ENCODE results near the gene CENPX.

The CENPX gene

GRCh38 chr17:82063424-82064415 lies 41.0 kb upstream of the CENPX start:
- ChIA-PET POLR2A (interaction anchor here (0.7 to 6.8 kb wide), 9 partner anchors 10 to 130 kb away, joined by 3 to 46 read pairs (median 4); partner anchors contain the start of genes DCXR, FASN, GPS1 and RAC3), CTCF (no interaction called here)
- DNase-seq (ENCODE audit: extremely low spot score), result no peak
- TF ChIP-seq ZNF384 (IDR thresholded peaks at IDR 0.05) (no peak), TARDBP (IDR thresholded peaks at IDR 0.05) (no peak), FOXK2 (IDR thresholded peaks at IDR 0.05) (no peak), FOXM1 (IDR thresholded peaks at IDR 0.05; ENCODE audit: borderline replicate concordance) (no peak), SUZ12 (IDR thresholded peaks at IDR 0.05) (no peak), BHLHE40 (IDR thresholded peaks at IDR 0.05; ENCODE audit: borderline replicate concordance) (no peak), ARNT (IDR thresholded peaks at IDR 0.05) (no peak), FOXA1 (IDR thresholded peaks at IDR 0.05) (no peak), LEF1 (IDR thresholded peaks at IDR 0.05; ENCODE audit: borderline replicate concordance) (no peak), CTBP1 (IDR thresholded peaks at IDR 0.05; ENCODE audit: borderline replicate concordance) (no peak), L3MBTL2 (conservative IDR thresholded peaks at IDR 0.05) (no peak), ELF4 (IDR thresholded peaks at IDR 0.05) (no peak), HDGF (IDR thresholded peaks at IDR 0.05; ENCODE audit: borderline replicate concordance) (no peak), SP1 (IDR thresholded peaks at IDR 0.05) (no peak), NFRKB (IDR thresholded peaks at IDR 0.05) (no peak)
- TF ChIP-seq, protein P1, sequence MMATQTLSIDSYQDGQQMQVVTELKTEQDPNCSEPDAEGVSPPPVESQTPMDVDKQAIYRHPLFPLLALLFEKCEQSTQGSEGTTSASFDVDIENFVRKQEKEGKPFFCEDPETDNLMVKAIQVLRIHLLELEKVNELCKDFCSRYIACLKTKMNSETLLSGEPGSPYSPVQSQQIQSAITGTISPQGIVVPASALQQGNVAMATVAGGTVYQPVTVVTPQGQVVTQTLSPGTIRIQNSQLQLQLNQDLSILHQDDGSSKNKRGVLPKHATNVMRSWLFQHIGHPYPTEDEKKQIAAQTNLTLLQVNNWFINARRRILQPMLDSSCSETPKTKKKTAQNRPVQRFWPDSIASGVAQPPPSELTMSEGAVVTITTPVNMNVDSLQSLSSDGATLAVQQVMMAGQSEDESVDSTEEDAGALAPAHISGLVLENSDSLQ (IDR thresholded peaks at IDR 0.05), result no peak

DNA sequence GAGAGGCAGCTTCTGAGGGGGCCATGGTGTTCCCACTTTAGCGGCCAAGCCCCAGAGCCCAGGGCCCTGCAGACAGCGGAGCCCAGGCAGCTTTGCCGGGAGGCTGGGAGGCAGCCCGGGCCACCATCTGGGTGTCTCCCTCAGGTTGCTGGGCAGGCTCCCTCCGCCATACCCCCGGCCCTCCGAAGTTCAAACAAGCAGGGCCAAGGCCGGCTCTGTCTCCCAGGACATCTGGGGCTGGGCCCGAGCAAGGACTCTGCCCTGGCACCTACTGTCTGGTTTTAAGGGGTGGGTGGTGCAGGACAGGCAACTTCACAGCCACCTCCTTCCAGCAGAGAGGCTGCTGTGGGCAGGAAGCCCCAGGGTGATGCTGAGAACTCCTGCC lies 40.3 kb upstream of the CENPX start:
- CTCF ChIA-PET, result no interaction called here
- POLR2A ChIA-PET, result interaction anchor here (0.7 to 6.8 kb wide), 7 partner anchors 9 to 36 kb away, joined by 3 to 46 read pairs (median 5); partner anchors contain the start of genes DCXR, FASN, GPS1 and RAC3

DNA sequence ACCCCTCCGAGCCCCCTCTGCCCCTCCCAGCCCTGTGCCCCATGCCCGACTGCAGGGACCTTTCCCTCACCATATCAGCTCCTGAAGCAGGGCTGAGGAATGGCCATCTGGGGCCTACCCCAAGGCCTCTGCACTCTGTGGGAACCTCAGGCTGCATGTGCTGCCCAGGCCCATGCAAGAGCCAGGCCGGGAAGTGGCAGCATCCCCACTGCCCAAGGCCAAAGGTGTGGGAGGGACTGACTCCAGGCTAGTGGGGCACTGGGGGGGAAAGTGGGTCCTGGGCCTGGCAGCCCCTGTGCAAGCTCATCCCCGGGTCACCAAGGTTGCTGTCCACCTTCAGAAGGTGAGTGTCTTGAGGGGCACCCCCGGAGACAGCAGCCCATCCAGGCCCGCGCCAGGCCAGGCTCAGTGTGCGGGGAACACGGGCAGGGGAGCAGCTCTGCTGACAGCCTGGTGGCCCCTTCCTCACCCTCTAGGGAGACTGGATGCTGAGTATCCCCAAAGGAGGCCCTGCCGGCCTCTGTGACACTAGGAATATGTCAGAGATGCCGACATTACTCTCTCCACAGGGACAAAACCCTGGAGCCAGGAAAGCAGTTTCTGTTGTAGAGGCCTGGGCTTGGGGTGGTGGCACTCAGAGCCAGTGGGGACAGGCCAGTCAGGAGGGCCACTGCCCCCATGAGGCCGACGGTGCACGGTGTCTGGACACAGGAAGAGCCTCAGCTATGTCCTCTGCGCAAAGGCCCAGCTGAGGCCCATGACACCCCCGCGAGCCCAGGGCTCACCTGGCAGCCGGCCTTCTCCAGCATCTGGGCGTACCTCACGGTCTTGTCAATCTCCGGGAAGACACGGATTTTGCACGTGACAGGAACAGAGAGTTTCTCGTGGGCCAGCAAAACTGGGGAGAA lies 39.7 kb upstream of the CENPX start:
- DNase-seq (ENCODE audit: extremely low spot score), result no peak
- no peak for TF ChIP-seq HDGF (IDR thresholded peaks at IDR 0.05; ENCODE audit: borderline replicate concordance)
- no peak for TF ChIP-seq FOXM1 (IDR thresholded peaks at IDR 0.05; ENCODE audit: borderline replicate concordance)
- TF ChIP-seq, protein P1 (IDR thresholded peaks at IDR 0.05), result no peak
- TF ChIP-seq ARNT (IDR thresholded peaks at IDR 0.05), result no peak
- TF ChIP-seq FOXA1 (IDR thresholded peaks at IDR 0.05), result no peak
- no peak for TF ChIP-seq ZNF384 (IDR thresholded peaks at IDR 0.05)
- no peak for TF ChIP-seq FOXK2 (IDR thresholded peaks at IDR 0.05)
- no peak for TF ChIP-seq ELF4 (IDR thresholded peaks at IDR 0.05)
- TF ChIP-seq L3MBTL2 (conservative IDR thresholded peaks at IDR 0.05), result no peak
- no peak for TF ChIP-seq CTBP1 (IDR thresholded peaks at IDR 0.05; ENCODE audit: borderline replicate concordance)
- no peak for TF ChIP-seq BHLHE40 (IDR thresholded peaks at IDR 0.05; ENCODE audit: borderline replicate concordance)
- TF ChIP-seq SP1 (IDR thresholded peaks at IDR 0.05), result no peak
- no peak for TF ChIP-seq SUZ12 (IDR thresholded peaks at IDR 0.05)
- TF ChIP-seq NFRKB (IDR thresholded peaks at IDR 0.05), result no peak
- TF ChIP-seq LEF1 (IDR thresholded peaks at IDR 0.05; ENCODE audit: borderline replicate concordance), result no peak
- TF ChIP-seq TARDBP (IDR thresholded peaks at IDR 0.05), result no peak
- POLR2A ChIA-PET, result interaction anchor here (1.3 to 6.8 kb wide), 3 partner anchors 8 to 27 kb away, joined by 5 to 46 read pairs (median 6); partner anchors contain the start of genes DCXR, GPS1 and RFNG
- CTCF ChIA-PET, result no interaction called here

More for the DNA sequence above, 40.3 kb upstream of the CENPX start:
- TF ChIP-seq HDGF (IDR thresholded peaks at IDR 0.05; ENCODE audit: borderline replicate concordance) (no peak), LEF1 (IDR thresholded peaks at IDR 0.05; ENCODE audit: borderline replicate concordance) (no peak)
- TF ChIP-seq, protein P1 (IDR thresholded peaks at IDR 0.05), result no peak
- DNase-seq (ENCODE audit: extremely low spot score), result no peak

GRCh38 chr17:82061047-82061925 lies 38.6 kb upstream of the CENPX start:
- CTCF ChIA-PET, result no interaction called here
- TF ChIP-seq TARDBP (IDR thresholded peaks at IDR 0.05) (no peak), ELF4 (IDR thresholded peaks at IDR 0.05) (no peak), HDGF (IDR thresholded peaks at IDR 0.05; ENCODE audit: borderline replicate concordance) (no peak), CTBP1 (IDR thresholded peaks at IDR 0.05; ENCODE audit: borderline replicate concordance) (no peak)
- TF ChIP-seq, protein P1 (IDR thresholded peaks at IDR 0.05), result no peak
- POLR2A ChIA-PET, result interaction anchor here (1.1 to 6.8 kb wide), 6 partner anchors 7 to 37 kb away, joined by 3 to 46 read pairs (median 5); partner anchors contain the start of genes DCXR, FASN, GPS1 and RAC3
- DNase-seq (ENCODE audit: extremely low spot score), result no peak
